ENCODE measurements around the gene CHAC1.

- TF ChIP-seq CTCF (conservative IDR thresholded peaks at IDR 0.05 in 1 of 2, IDR thresholded peaks at IDR 0.05 in 1 of 2; ENCODE audit: low read depth in 1 of 2, low read length in 2 of 2) (no peak), EZH2 (IDR thresholded peaks at IDR 0.05; ENCODE audit: low read length, missing control alignments) (no peak)
Measured at GRCh38 chr15:40960925-40961324, 7.7 kb downstream of the CHAC1 start.

Measured in fibroblast of lung (primary cell).